A549 (cell line): ENCODE measurements around the gene PSME3IP1. TPM values are rescaled to one million over a fixed set of nuclear protein-coding genes. Genes with fewer than 3 reads are reported as not detected.

Source experiments
- ATAC-seq, 2 experiments: fragments of 200-7000 bp in 1 of 2; fragments of >200 bp in 1 of 2; cut with Nextera tagmentation in 1 of 2; cut with Tn5 transposase in 1 of 2; 3 replicates each; pipeline versions ENCODE4 v1.8.0 to v1.9.1; 2018 to 2020; ENCODE audit warnings: mild to moderate bottlenecking in 1 of 2, moderate library complexity in 1 of 2
- CTCF ChIA-PET: fragments of 300-600 bp; sonication (Branson Sonifier 250); formaldehyde crosslinking; extraction: SDS; loops from one replicate; lab custom pipeline; 2021; ENCODE audit warnings: antibody characterized with exemption, inconsistent platforms; lab: Yijun Ruan, JAX
- POLR2A ChIA-PET: fragments of 350-600 bp; formaldehyde crosslinking; extraction: SDS; loops from one replicate; lab custom pipeline; 2021; ENCODE audit warnings: antibody characterized with exemption, inconsistent platforms; lab: Yijun Ruan, JAX
- DNase-seq, 2 experiments: peaks; one replicate each; pipeline versions ENCODE4 v3.0.0 to v3.0.0-alpha.2; 2011 to 2016; ENCODE audit warnings: low read depth in 1 of 2, low spot score in 1 of 2
- FAIRE-seq: peaks from 2 replicates; lab custom pipeline; 2011; peaks lifted over from hg19 to GRCh38; lab: Jason Lieb, UNC
- H3K27ac ChIP-seq, 2 experiments: fragments of >200 bp; sonication (Bioruptor Twin); formaldehyde crosslinking; 3 replicates each; pipeline ENCODE4 v1.5.1; 2016 to 2017
- H3K4me1 ChIP-seq: fragments of >200 bp; sonication (Bioruptor Twin); formaldehyde crosslinking; 3 replicates; pipeline ENCODE4 v1.6.1; 2016
- H3K4me2 ChIP-seq: fragments of >200 bp; sonication (Bioruptor Twin); formaldehyde crosslinking; 3 replicates; pipeline ENCODE4 v1.6.1; 2016
- H3K4me3 ChIP-seq: fragments of >200 bp; sonication (Bioruptor Twin); formaldehyde crosslinking; 3 replicates; pipeline ENCODE4 v1.5.1; 2016
- H3K9me3 ChIP-seq: fragments of >200 bp; sonication (Bioruptor Twin); formaldehyde crosslinking; 3 replicates; pipeline ENCODE4 v1.6.1; 2016
- CBX2 ChIP-seq: fragments of 200-600 bp; sonication (generic); IDR thresholded peaks from 2 replicates; pipeline ENCODE4 v1.6.1; 2016; ENCODE audit warnings: low read depth, mild to moderate bottlenecking, borderline replicate concordance
- CBX8 ChIP-seq: fragments of 200-600 bp; sonication (generic); IDR thresholded peaks from 2 replicates; pipeline ENCODE4 v1.6.1; 2016
- CHD2 ChIP-seq: fragments of 150-350 bp; IDR thresholded peaks from 2 replicates; pipeline ENCODE4 v1.6.1; 2014; ENCODE audit warnings: low read length; ENCODE audit not compliant: partially characterized antibody
- CHD4 ChIP-seq: fragments of 200-600 bp; sonication (generic); IDR thresholded peaks from 2 replicates; pipeline ENCODE4 v1.6.1; 2016; ENCODE audit warnings: antibody characterized with exemption, mild to moderate bottlenecking, borderline replicate concordance
- E2F6 ChIP-seq: IDR thresholded peaks from 2 replicates; pipeline ENCODE4 v1.6.1; 2012; ENCODE audit warnings: low read depth, borderline replicate concordance
- GATA3 ChIP-seq: IDR thresholded peaks from 2 replicates; pipeline ENCODE4 v1.6.1; 2012; ENCODE audit warnings: borderline replicate concordance
- HMGXB4 ChIP-seq: fragments of 250-450 bp; sonication (Bioruptor Pico); IDR thresholded peaks from 2 replicates; pipeline ENCODE4 v1.5.0; 2021; ENCODE audit warnings: mild to moderate bottlenecking, moderate library complexity, borderline replicate concordance
- HOXB13 ChIP-seq: fragments of 250-450 bp; sonication (Bioruptor Pico); IDR thresholded peaks from 2 replicates; pipeline ENCODE4 v1.5.0; 2020; ENCODE audit warnings: low read depth, mild to moderate bottlenecking, moderate library complexity
- KDM1A ChIP-seq: fragments of 200-600 bp; sonication (generic); IDR thresholded peaks from 2 replicates; pipeline ENCODE4 v1.6.1; 2016; ENCODE audit warnings: low read depth, mild to moderate bottlenecking
- NFE2L2 ChIP-seq: fragments of 150-350 bp; conservative IDR thresholded peaks from 2 replicates; pipeline ENCODE4 v1.6.1; 2014; ENCODE audit warnings: low read length
- PHF8 ChIP-seq: fragments of 200-600 bp; sonication (generic); IDR thresholded peaks from 2 replicates; pipeline ENCODE4 v1.6.1; 2016; ENCODE audit warnings: low read depth, mild to moderate bottlenecking, antibody characterized with exemption, moderate library complexity, borderline replicate concordance
- RAD21 ChIP-seq, 2 experiments: fragments of >200 bp in 1 of 2; sonication (Bioruptor Twin) in 1 of 2; formaldehyde crosslinking in 1 of 2; IDR thresholded peaks in 1 of 2; conservative IDR thresholded peaks in 1 of 2; 2 replicates in 1 of 2; 3 replicates in 1 of 2; pipeline ENCODE4 v1.6.1; 2012 to 2018; ENCODE audit warnings: inconsistent platforms in 1 of 2
- RARB ChIP-seq: fragments of 250-450 bp; sonication (Bioruptor Pico); IDR thresholded peaks from 2 replicates; pipeline ENCODE4 v1.8.0; 2021; ENCODE audit warnings: mild to moderate bottlenecking, moderate library complexity
- REST ChIP-seq: fragments of 200-600 bp; sonication (generic); IDR thresholded peaks from 2 replicates; pipeline ENCODE4 v1.6.1; 2016; ENCODE audit warnings: antibody characterized with exemption, mild to moderate bottlenecking, moderate library complexity
- SREBF2 ChIP-seq: fragments of 450-650 bp; IDR thresholded peaks from 2 replicates; pipeline ENCODE4 v1.6.1; 2014; ENCODE audit warnings: mild to moderate bottlenecking, moderate library complexity
- TP53 ChIP-seq: fragments of 250-450 bp; sonication (Bioruptor Pico); IDR thresholded peaks from 2 replicates; pipeline ENCODE4 v1.5.0; 2021; ENCODE audit warnings: mild to moderate bottlenecking, moderate library complexity
- USF2 ChIP-seq: fragments of 450-650 bp; IDR thresholded peaks from 2 replicates; pipeline ENCODE4 v1.6.1; 2014; ENCODE audit warnings: antibody characterized with exemption
- ZC3H11A ChIP-seq: fragments of 450-650 bp; IDR thresholded peaks from 2 replicates; pipeline ENCODE4 v1.6.1; 2014; ENCODE audit warnings: antibody characterized with exemption, mild to moderate bottlenecking
- WGBS: methylation state at CpG from one replicate; pipeline ENCODE4 v1.1.6; 2017; ENCODE audit errors: missing lambda C conversion rate; 5-methylcytosine and 5-hydroxymethylcytosine counted together
- polyA plus RNA-seq, 4 experiments: library from polyadenylated mRNA; depleted of rRNA in 3 of 4; stranded (reverse); fragments of >200 nt; fragmentation: RNase III in 1 of 4; extraction: RNeasy Plus Mini Kit Qiagen cat#74134 plus additional on column Dnase treatment in 1 of 4; gene quantifications; 2 replicates in 3 of 4; 3 replicates in 1 of 4; pipeline ENCODE4 v1.2.3, GENCODE V29; 2011 to 2017
- TF ChIP-seq, protein P1 (sequence below): fragments of >200 bp; sonication (Bioruptor Twin); formaldehyde crosslinking; IDR thresholded peaks from 2 replicates; pipeline ENCODE4 v1.6.1; 2016
- TF ChIP-seq, protein P2 (sequence below): fragments of 250-450 bp; sonication (Bioruptor Pico); IDR thresholded peaks from 2 replicates; pipeline ENCODE4 v1.5.0; 2020; ENCODE audit warnings: low read depth, mild to moderate bottlenecking, moderate library complexity

Gene PSME3IP1
- polyA plus RNA-seq, 2 of the 4 experiments (the other 2 are of a cell fraction) = 155 to 159 TPM

GRCh38 chr16:57112403-57113041 lies 73.3 kb downstream of the PSME3IP1 start (continued):
- TF ChIP-seq, protein P1, sequence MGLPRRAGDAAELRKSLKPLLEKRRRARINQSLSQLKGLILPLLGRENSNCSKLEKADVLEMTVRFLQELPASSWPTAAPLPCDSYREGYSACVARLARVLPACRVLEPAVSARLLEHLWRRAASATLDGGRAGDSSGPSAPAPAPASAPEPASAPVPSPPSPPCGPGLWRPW = no peak
- no peak for TF ChIP-seq HMGXB4
- TF ChIP-seq NFE2L2 = no peak

DNA sequence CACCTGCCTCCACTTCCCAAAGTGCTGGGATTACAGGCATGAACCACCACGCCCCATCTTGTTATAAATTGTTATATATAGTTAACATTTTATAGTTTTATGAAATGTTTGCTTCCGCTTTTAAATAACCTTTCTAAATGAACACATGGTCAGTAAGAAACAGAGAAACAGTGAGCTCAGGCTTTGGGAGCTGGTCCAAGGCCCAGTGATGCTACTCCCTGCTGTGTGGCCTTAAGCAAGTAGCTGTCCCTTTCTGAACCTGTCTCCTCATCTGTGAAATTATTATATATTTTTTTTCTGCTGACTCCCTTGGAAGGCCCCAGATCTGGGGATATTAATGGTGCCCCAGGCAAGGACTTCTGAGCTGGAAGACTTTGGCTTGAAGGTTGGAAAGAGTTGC lies 74.4 kb downstream of the PSME3IP1 start:
- H3K9me3 ChIP-seq = no peaks in the 10 kb centered on the region
- FAIRE-seq = no peak
- peaks cover 7% of the 10 kb centered on the region for H3K4me1 ChIP-seq
- H3K4me2 ChIP-seq = no peak overlapping the region
- no peak overlapping the region for H3K27ac ChIP-seq
- 92% methylated on average over 2 of the region's 2 CpGs for WGBS
- H3K4me3 ChIP-seq = no peak overlapping the region
- ChIA-PET POLR2A (no interaction called here), CTCF (interaction anchor here (0.7 to 1.6 kb wide), 4 partner anchors 9 to 18 kb away, joined by 3 to 4 read pairs (median 3); no protein-coding TSS in a partner anchor)
- ATAC-seq = no peak
- TF ChIP-seq CBX2 = no peak
- TF ChIP-seq RARB (CRISPR knock-in tag) = no peak
- no peak for TF ChIP-seq CHD4
- no peak for TF ChIP-seq E2F6
- no peak for TF ChIP-seq PHF8
- no peak for TF ChIP-seq ZC3H11A
- TF ChIP-seq CBX8 = no peak
- TF ChIP-seq USF2 = no peak
- no peak for TF ChIP-seq SREBF2
- TF ChIP-seq KDM1A = no peak
- TF ChIP-seq REST = no peak
- TF ChIP-seq HOXB13 (CRISPR knock-in tag) = no peak
- TF ChIP-seq RAD21 (conservative IDR thresholded peaks at IDR 0.05 in 1 of 2, IDR thresholded peaks at IDR 0.05 in 1 of 2) = no peak
- TF ChIP-seq CHD2 = no peak
- no peak for TF ChIP-seq GATA3
- no peak for TF ChIP-seq TP53 (CRISPR knock-in tag)
- TF ChIP-seq, protein P2, sequence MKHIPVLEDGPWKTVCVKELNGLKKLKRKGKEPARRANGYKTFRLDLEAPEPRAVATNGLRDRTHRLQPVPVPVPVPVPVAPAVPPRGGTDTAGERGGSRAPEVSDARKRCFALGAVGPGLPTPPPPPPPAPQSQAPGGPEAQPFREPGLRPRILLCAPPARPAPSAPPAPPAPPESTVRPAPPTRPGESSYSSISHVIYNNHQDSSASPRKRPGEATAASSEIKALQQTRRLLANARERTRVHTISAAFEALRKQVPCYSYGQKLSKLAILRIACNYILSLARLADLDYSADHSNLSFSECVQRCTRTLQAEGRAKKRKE = no peak
- no peak for DNase-seq
